ENCODE data around the gene ZBTB21.
A peak's percentile ranks its signal among the peaks of the same experiment; 100 is the strongest.

DNA sequence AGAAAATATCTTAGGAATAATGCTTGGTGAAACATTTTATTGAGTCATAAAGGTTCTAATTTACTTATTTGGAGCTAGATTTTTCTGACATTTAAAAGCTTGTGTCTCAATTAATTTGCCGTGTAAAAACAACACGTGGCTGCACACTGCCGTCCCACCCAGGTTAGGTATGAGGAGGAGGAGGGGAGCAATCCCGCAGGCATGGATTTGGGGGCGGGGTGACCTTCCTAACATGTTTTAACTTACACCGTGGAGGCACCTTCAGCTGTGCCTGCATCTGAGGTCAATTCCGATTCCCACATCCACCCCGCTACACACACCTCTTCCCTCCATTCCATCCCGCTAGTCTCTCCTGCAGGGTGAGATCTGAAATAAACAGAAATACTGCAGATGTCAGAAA, 32.5 kb upstream of the ZBTB21 start:
- TF ChIP-seq, protein P1, sequence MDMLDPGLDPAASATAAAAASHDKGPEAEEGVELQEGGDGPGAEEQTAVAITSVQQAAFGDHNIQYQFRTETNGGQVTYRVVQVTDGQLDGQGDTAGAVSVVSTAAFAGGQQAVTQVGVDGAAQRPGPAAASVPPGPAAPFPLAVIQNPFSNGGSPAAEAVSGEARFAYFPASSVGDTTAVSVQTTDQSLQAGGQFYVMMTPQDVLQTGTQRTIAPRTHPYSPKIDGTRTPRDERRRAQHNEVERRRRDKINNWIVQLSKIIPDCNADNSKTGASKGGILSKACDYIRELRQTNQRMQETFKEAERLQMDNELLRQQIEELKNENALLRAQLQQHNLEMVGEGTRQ (IDR thresholded peaks at IDR 0.05; ENCODE audit: low read depth, low read length) = no peak
- TF ChIP-seq, protein P2, sequence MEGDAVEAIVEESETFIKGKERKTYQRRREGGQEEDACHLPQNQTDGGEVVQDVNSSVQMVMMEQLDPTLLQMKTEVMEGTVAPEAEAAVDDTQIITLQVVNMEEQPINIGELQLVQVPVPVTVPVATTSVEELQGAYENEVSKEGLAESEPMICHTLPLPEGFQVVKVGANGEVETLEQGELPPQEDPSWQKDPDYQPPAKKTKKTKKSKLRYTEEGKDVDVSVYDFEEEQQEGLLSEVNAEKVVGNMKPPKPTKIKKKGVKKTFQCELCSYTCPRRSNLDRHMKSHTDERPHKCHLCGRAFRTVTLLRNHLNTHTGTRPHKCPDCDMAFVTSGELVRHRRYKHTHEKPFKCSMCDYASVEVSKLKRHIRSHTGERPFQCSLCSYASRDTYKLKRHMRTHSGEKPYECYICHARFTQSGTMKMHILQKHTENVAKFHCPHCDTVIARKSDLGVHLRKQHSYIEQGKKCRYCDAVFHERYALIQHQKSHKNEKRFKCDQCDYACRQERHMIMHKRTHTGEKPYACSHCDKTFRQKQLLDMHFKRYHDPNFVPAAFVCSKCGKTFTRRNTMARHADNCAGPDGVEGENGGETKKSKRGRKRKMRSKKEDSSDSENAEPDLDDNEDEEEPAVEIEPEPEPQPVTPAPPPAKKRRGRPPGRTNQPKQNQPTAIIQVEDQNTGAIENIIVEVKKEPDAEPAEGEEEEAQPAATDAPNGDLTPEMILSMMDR (conservative IDR thresholded peaks at IDR 0.05; ENCODE audit: low read depth, low read length) = no peak
- TF ChIP-seq BHLHE40 (IDR thresholded peaks at IDR 0.05; ENCODE audit: low read depth, low read length) = no peak
- 0 out of 2 replicates have a peak, but pooled peaks have one; percentile 24 for TF ChIP-seq POLR2A (IDR thresholded peaks at IDR 0.05; ENCODE audit: low read depth, low read length)
- TF ChIP-seq MAFK (IDR thresholded peaks at IDR 0.05; ENCODE audit: low read depth, low read length) = no peak
